NCI-H2081 (cell line): ENCODE data around the gene ROM1.
"Not testable (repeated sequence)": the region's sequence is repeated elsewhere in the genome, so short reads cannot be mapped to it uniquely, and the experiment has no call there.

Source experiments
- DNase-seq, 2 experiments: peaks; one replicate each; lab custom pipeline; 2025; lab: John Stamatoyannopoulos, UW

The ROM1 gene

GRCh38 chr11:62649486-62649885, 36.4 kb downstream of the ROM1 start:
- DNase-seq = no peak

- DNase-seq = not testable (repeated sequence)
These were observed 37.2 kb downstream of the ROM1 start for GRCh38 chr11:62650283-62650682.

GRCh38 chr11:62652161-62653006, 39.3 kb downstream of the ROM1 start:
- no peak for DNase-seq

- no peak for DNase-seq
These were observed 41.2 kb downstream of the ROM1 start for GRCh38 chr11:62654297-62654696.

GRCh38 chr11:62656796-62657429, 43.9 kb downstream of the ROM1 start:
- no peak for DNase-seq

- DNase-seq = peak; percentile 56 to 64
These were observed 51.5 kb downstream of the ROM1 start for GRCh38 chr11:62664405-62665074.
